Putamen (tissue), 1 donor: ENCODE results near the gene RECQL.
"Not testable (repeated sequence)": the region's sequence is repeated elsewhere in the genome, so short reads cannot be mapped to it uniquely, and the experiment has no call there.

Experiments
- DNase-seq: peaks from one replicate; pipeline ENCODE4 v3.0.0-alpha.2; 2016; ENCODE audit warnings: low spot score

Gene RECQL

DNA sequence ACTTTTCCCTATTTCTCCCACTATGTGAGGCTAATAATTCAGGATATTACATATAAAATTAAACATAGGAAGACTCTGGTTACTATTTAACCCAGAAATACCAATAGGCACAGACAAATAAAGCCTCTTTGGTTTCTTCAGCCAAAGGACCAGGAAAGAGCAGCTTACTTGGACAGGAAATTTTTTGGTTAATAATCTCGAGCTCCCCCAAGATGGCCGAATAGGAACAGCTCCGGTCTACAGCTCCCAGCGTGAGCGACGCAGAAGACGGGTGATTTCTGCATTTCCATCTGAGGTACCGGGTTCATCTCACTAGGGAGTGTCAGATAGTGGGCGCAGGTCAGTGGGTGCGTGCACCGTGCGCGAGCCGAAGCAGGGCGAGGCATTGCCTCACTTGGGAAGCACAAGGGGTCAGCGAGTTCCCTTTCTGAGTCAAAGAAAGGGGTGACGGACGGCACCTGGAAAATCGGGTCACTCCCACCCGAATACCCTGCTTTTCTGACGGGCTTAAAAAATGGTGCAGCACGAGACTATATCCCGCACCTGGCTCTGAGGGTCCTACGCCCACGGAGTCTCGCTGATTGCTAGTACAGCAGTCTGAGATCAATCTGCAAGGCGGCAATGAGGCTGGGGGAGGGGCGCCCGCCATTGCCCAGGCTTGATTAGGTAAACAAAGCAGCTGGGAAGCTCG is 82.3 kb downstream of the RECQL start:
- not testable (repeated sequence) for DNase-seq
